Prostate gland (tissue), 2 donors: ENCODE results near the gene BTBD18.

Source experiments
- POLR2A ChIP-seq: fragments of 450-650 bp; IDR thresholded peaks from one replicate; pipeline ENCODE4 v1.6.1; 2016; ENCODE audit warnings: antibody characterized with exemption, mild to moderate bottlenecking
- POLR2AphosphoS5 ChIP-seq: sonication (generic); formaldehyde crosslinking; IDR thresholded peaks from one replicate; pipeline ENCODE4 v1.6.1; 2017; ENCODE audit warnings: antibody characterized with exemption
- TF ChIP-seq, protein P1 (sequence below), 4 experiments: fragments of 200-600 bp in 2 of 4; fragments of 450-650 bp in 2 of 4; sonication (generic) in 2 of 4; IDR thresholded peaks; 1 replicate in 3 of 4; 2 replicates in 1 of 4; pipeline ENCODE4 v1.5.1; 2016 to 2019; ENCODE audit warnings: antibody characterized with exemption in 4 of 4, mild to moderate bottlenecking in 2 of 4, moderate library complexity in 2 of 4

DNA sequence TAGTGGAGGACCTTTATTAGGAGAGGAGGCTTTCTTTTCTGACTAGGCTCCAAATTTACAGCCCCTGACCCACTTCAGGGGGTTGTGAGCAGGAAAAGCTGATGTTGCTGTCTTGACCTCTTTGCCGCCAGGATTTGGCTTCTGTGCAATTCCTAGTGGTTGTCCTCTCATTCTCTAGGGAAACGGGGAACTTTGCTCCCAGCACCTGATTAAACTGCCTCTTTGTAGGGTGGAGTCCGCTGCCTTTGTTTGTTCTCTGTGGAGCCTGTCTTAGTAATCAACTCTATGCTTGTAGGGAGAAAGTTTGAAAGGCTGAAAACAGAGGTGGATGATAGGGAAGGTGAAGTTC is 26.3 kb upstream of the BTBD18 start:
- TF ChIP-seq POLR2AphosphoS5, result no peak
- TF ChIP-seq, protein P1, sequence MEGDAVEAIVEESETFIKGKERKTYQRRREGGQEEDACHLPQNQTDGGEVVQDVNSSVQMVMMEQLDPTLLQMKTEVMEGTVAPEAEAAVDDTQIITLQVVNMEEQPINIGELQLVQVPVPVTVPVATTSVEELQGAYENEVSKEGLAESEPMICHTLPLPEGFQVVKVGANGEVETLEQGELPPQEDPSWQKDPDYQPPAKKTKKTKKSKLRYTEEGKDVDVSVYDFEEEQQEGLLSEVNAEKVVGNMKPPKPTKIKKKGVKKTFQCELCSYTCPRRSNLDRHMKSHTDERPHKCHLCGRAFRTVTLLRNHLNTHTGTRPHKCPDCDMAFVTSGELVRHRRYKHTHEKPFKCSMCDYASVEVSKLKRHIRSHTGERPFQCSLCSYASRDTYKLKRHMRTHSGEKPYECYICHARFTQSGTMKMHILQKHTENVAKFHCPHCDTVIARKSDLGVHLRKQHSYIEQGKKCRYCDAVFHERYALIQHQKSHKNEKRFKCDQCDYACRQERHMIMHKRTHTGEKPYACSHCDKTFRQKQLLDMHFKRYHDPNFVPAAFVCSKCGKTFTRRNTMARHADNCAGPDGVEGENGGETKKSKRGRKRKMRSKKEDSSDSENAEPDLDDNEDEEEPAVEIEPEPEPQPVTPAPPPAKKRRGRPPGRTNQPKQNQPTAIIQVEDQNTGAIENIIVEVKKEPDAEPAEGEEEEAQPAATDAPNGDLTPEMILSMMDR (IDR thresholded peaks at IDR 0.05), result no peak
- TF ChIP-seq POLR2A, result no peak
